Endothelial cell of umbilical vein (primary cell): Measurements from ENCODE around the gene LRRC8E. TPM values are rescaled to one million over a fixed set of nuclear protein-coding genes. Genes with fewer than 3 reads are reported as not detected.

Experiments used
- BruUV-seq: library from RNA; stranded (reverse); fragments of 400-500 nt; replicated peaks from 2 replicates; lab custom pipeline; 2021; lab: Mats Ljungman, UMichigan
- CTCF ChIA-PET: fragments of 300-600, 350-600 bp; sonication (Branson Sonifier 250); formaldehyde crosslinking; loops from one replicate; lab custom pipeline; 2021; ENCODE audit warnings: antibody characterized with exemption, inconsistent platforms; lab: Charles Lee
- POLR2A ChIA-PET: fragments of 300-600, 350-600 bp; sonication (Branson Sonifier 250); formaldehyde crosslinking; loops from one replicate; lab custom pipeline; 2021; ENCODE audit warnings: antibody characterized with exemption, inconsistent platforms; lab: Charles Lee
- DNase-seq: peaks from one replicate; pipeline ENCODE4 v3.0.0-alpha.2; 2011; ENCODE audit warnings: low read depth, low spot score
- FAIRE-seq: peaks from 2 replicates; lab custom pipeline; 2011; peaks lifted over from hg19 to GRCh38; lab: Jason Lieb, UNC
- H2AFZ ChIP-seq: 2 replicates; pipeline ENCODE4 v1.6.0; 2012; ENCODE audit warnings: low read depth, low read length, control low read depth, inconsistent platforms
- H3K27ac ChIP-seq: 2 replicates; pipeline ENCODE4 v1.5.1; 2011; ENCODE audit warnings: low read depth, mild to moderate bottlenecking, control low read depth, low read length, moderate library complexity; ENCODE audit not compliant: insufficient read depth
- H3K27me3 ChIP-seq, 2 experiments: 2 replicates each; pipeline versions ENCODE4 v1.6.0 to v1.6.1; 2011; ENCODE audit warnings: low read length in 2 of 2, mixed read lengths in 1 of 2; ENCODE audit not compliant: control insufficient read depth in 2 of 2, insufficient read depth in 2 of 2
- H3K36me3 ChIP-seq, 2 experiments: 2 replicates in 1 of 2; 3 replicates in 1 of 2; pipeline ENCODE4 v1.5.1; 2011; ENCODE audit warnings: low read length in 2 of 2, mild to moderate bottlenecking in 1 of 2, moderate library complexity in 1 of 2; ENCODE audit not compliant: control insufficient read depth in 2 of 2, insufficient read depth in 2 of 2; ENCODE audit errors: extremely low read depth in 1 of 2
- H3K4me1 ChIP-seq: 3 replicates; pipeline ENCODE4 v1.5.1; 2011; ENCODE audit warnings: mild to moderate bottlenecking, low read length; ENCODE audit not compliant: control insufficient read depth, insufficient read depth; ENCODE audit errors: extremely low read depth
- H3K4me2 ChIP-seq: 2 replicates; pipeline ENCODE4 v1.6.1; 2011; ENCODE audit warnings: low read length, control low read depth, mixed read lengths; ENCODE audit not compliant: insufficient read depth
- H3K4me3 ChIP-seq, 3 experiments: fragments of 200-600 bp in 1 of 3; sonication (generic), shearing (Covaris generic) in 1 of 3; replicated peaks in 1 of 3; 2 replicates each; pipeline ENCODE4 v1.5.1; 2011 to 2016; ENCODE audit warnings: control low read depth in 3 of 3, low read length in 3 of 3, mild to moderate bottlenecking in 2 of 3, inconsistent platforms in 1 of 3, low read depth in 1 of 3, moderate library complexity in 1 of 3; ENCODE audit not compliant: insufficient read depth in 1 of 3
- H3K79me2 ChIP-seq: 2 replicates; pipeline ENCODE4 v1.6.0; 2012; ENCODE audit warnings: low read length, inconsistent platforms; ENCODE audit not compliant: control insufficient read depth, insufficient read depth
- H3K9ac ChIP-seq: replicated peaks from 2 replicates; pipeline ENCODE3; 2011; ENCODE audit warnings: low read length, control low read depth; ENCODE audit not compliant: insufficient read depth; ENCODE audit errors: extremely low read depth
- H3K9me1 ChIP-seq: replicated peaks from 3 replicates; pipeline ENCODE4 v1.6.0; 2011; ENCODE audit warnings: mild to moderate bottlenecking, low read length; ENCODE audit not compliant: control insufficient read depth, insufficient read depth; ENCODE audit errors: extremely low read depth
- H3K9me3 ChIP-seq: replicated peaks from 2 replicates; pipeline ENCODE4 v1.5.1; 2012; ENCODE audit warnings: low read length, inconsistent platforms; ENCODE audit not compliant: control insufficient read depth, insufficient read depth
- H4K20me1 ChIP-seq: replicated peaks from 2 replicates; pipeline ENCODE3; 2011; ENCODE audit warnings: mild to moderate bottlenecking, low read length; ENCODE audit not compliant: control insufficient read depth, insufficient read depth; ENCODE audit errors: extremely low read depth
- EZH2 ChIP-seq: IDR thresholded peaks from 2 replicates; pipeline ENCODE4 v1.6.1; 2012; ENCODE audit warnings: borderline replicate concordance, low read depth, mild to moderate bottlenecking, moderate library complexity, low read length, inconsistent platforms; ENCODE audit not compliant: severe bottlenecking
- FOS ChIP-seq: IDR thresholded peaks from 2 replicates; pipeline ENCODE4 v1.6.1; 2011; ENCODE audit warnings: mild to moderate bottlenecking, low read length, moderate library complexity, borderline replicate concordance; ENCODE audit not compliant: insufficient read depth
- GATA2 ChIP-seq: IDR thresholded peaks from 2 replicates; pipeline ENCODE4 v1.7.0; 2011; ENCODE audit warnings: low read depth, mild to moderate bottlenecking, moderate library complexity, mixed read lengths, low read length; ENCODE audit not compliant: insufficient read length, insufficient read depth
- JUN ChIP-seq: IDR thresholded peaks from 2 replicates; pipeline ENCODE4 v1.6.1; 2011; ENCODE audit warnings: borderline replicate concordance, low read depth; ENCODE audit not compliant: insufficient read length, insufficient read depth
- MAX ChIP-seq: IDR thresholded peaks from 2 replicates; pipeline ENCODE4 v1.6.1; 2011; ENCODE audit not compliant: insufficient read depth, insufficient read length
- MYC ChIP-seq: IDR thresholded peaks from one replicate; pipeline ENCODE4 v1.6.1; 2011; ENCODE audit warnings: mild to moderate bottlenecking, low read depth, low read length
- POLR2A ChIP-seq: IDR thresholded peaks from 2 replicates; pipeline ENCODE4 v1.6.1; 2012; ENCODE audit warnings: low read depth, mild to moderate bottlenecking, control low read depth, low read length
- POLR2AphosphoS5 ChIP-seq: IDR thresholded peaks from 2 replicates; pipeline ENCODE4 v1.6.1; 2012; ENCODE audit warnings: low read depth, mild to moderate bottlenecking, control low read depth, low read length, moderate library complexity; ENCODE audit not compliant: insufficient read depth
- dilution Hi-C: fragments of 300-500 bp; cut with MboI; formaldehyde crosslinking; loops from one replicate; pipeline ENCODE4 v1.15.0; 2019; ENCODE audit warnings: low sequenced_read_pairs; ENCODE audit not compliant: extremely low pct_ligation_motif_present
- intact Hi-C: fragments of 100-400 bp; cut with micrococcal nuclease; formaldehyde crosslinking; loops from one replicate; pipeline ENCODE4 v1.10.0; 2022
- polyA plus RNA-seq, 4 experiments: library from polyadenylated mRNA; depleted of rRNA in 3 of 4; stranded (reverse) in 3 of 4; unstranded in 1 of 4; fragments of >200 nt; gene quantifications; 2 replicates each; pipeline versions ENCODE4 v1.2.1 to v1.2.3, GENCODE V29; 2011 to 2012; ENCODE audit warnings: missing spikeins in 1 of 4
- total RNA-seq: library from RNA; stranded (reverse); gene quantifications from 2 replicates; pipeline ENCODE4 v1.2.3, GENCODE V29; 2021
- TF ChIP-seq, protein P1 (sequence below), 2 donors: IDR thresholded peaks; 1 replicate in 1 of 2; 2 replicates in 1 of 2; pipeline ENCODE4 v1.5.1; 2011; ENCODE audit warnings: low read length in 2 of 2, mild to moderate bottlenecking in 2 of 2, moderate library complexity in 2 of 2, control low read depth in 1 of 2, inconsistent platforms in 1 of 2, low read depth in 1 of 2; ENCODE audit not compliant: insufficient read depth in 1 of 2; ENCODE audit errors: extremely low read depth in 1 of 2

Gene LRRC8E
- total and polyA plus RNA-seq, 2 donors (not counting 3 experiments of a cell fraction or from before 2014, with no cell fraction given) = 1.1 to 1.6 TPM

DNA sequence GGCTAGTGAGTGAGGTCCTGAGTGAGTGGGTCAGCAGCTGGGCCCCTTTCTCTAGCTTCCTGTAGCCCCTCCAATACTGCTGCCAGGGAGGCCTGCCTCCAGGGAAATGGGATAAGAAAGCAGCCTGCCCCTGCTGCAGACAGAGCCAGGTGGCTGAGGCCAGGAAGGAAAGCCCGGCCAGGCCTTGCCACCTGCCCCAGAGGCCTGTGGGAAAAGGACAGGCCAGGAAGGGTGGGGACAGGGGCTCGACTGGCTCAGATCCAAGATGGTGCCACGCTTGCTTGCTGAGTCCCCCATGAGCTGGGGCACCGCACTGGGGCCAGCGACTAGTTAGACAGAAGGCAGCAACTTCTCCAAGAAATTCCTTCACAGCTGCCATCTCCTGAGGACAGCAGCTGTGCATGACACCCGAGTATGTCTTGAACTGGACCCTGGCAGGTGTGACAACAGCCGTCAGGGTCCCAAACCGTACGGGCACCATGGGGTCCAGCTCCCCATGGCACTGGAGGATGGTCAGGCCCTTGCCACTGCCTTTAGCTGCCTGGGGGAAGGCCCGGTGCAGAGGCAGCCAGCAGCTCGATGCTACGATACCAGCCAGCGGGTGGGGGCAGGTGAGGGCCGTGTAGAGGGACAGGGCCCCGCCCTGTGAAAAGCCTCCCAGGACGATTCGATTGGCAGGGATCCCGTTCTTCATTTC, 9.1 kb upstream of the LRRC8E start:
- TF ChIP-seq MAX = no peak
- no peak for TF ChIP-seq GATA2
- TF ChIP-seq POLR2A = no peak
- TF ChIP-seq JUN = no peak
- no peak for TF ChIP-seq POLR2AphosphoS5
- no peak for TF ChIP-seq MYC
- TF ChIP-seq, protein P1, sequence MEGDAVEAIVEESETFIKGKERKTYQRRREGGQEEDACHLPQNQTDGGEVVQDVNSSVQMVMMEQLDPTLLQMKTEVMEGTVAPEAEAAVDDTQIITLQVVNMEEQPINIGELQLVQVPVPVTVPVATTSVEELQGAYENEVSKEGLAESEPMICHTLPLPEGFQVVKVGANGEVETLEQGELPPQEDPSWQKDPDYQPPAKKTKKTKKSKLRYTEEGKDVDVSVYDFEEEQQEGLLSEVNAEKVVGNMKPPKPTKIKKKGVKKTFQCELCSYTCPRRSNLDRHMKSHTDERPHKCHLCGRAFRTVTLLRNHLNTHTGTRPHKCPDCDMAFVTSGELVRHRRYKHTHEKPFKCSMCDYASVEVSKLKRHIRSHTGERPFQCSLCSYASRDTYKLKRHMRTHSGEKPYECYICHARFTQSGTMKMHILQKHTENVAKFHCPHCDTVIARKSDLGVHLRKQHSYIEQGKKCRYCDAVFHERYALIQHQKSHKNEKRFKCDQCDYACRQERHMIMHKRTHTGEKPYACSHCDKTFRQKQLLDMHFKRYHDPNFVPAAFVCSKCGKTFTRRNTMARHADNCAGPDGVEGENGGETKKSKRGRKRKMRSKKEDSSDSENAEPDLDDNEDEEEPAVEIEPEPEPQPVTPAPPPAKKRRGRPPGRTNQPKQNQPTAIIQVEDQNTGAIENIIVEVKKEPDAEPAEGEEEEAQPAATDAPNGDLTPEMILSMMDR (IDR thresholded peaks at IDR 0.05; ENCODE audit: extremely low read depth in 1 of 2, insufficient read depth in 1 of 2, low read depth in 1 of 2, low read length in 2 of 2) = no peak
- no peak for TF ChIP-seq FOS
- no peak for TF ChIP-seq EZH2
- no peaks in the 10 kb centered on the region for H3K4me1 ChIP-seq
- H3K9ac ChIP-seq = no peak overlapping the region
- H3K27me3 ChIP-seq = peaks cover 0 to 10% of the 10 kb centered on the region in 2 experiments
- no peak overlapping the region for H3K4me2 ChIP-seq
- CTCF ChIA-PET = interaction anchor here (0.8 to 1.3 kb wide), 3 partner anchors 9 to 24 kb away, joined by 3 to 4 read pairs (median 4); partner anchors contain the start of genes LRRC8E and MAP2K7
- no peak overlapping the region for H2AFZ ChIP-seq
- no peaks in the 10 kb centered on the region for H3K36me3 ChIP-seq
- H3K79me2 ChIP-seq = no peaks in the 10 kb centered on the region
- BruUV-seq = no TSS peak
- POLR2A ChIA-PET = no interaction called here
- no peaks in the 10 kb centered on the region for H4K20me1 ChIP-seq
- intact Hi-C loops (no loop called here), dilution Hi-C loops (no loop called here)
- no peaks in the 10 kb centered on the region for H3K9me1 ChIP-seq
- FAIRE-seq (no peak), DNase-seq (no peak)
- H3K9me3 ChIP-seq = no peaks in the 10 kb centered on the region
- H3K4me3 ChIP-seq = no peak overlapping the region
- no peak overlapping the region for H3K27ac ChIP-seq
